HG02642 (cell line): ENCODE data around the gene MAP4K1.
A peak's percentile ranks its signal among the peaks of the same experiment; 100 is the strongest.
"Not testable (repeated sequence)": the region's sequence is repeated elsewhere in the genome, so short reads cannot be mapped to it uniquely, and the experiment has no call there.

Experiments
- ATAC-seq: cut with Tn5 transposase; IDR thresholded peaks from one replicate; pipeline ENCODE4 v1.9.1; 2021; ENCODE audit warnings: mild to moderate bottlenecking; ENCODE audit not compliant: unreplicated experiment, poor library complexity

Gene MAP4K1

GRCh38 chr19:38579304-38579703, 38.4 kb downstream of the MAP4K1 start:
- ATAC-seq = not testable (repeated sequence)

GRCh38 chr19:38577826-38578225, 39.9 kb downstream of the MAP4K1 start:
- ATAC-seq = no peak

- no peak for ATAC-seq
Measured at GRCh38 chr19:38571682-38572081, 46.1 kb downstream of the MAP4K1 start.

GRCh38 chr19:38569368-38569983, 48.3 kb downstream of the MAP4K1 start:
- ATAC-seq = no peak

- ATAC-seq = no peak
Measured at GRCh38 chr19:38565691-38566105, 52.1 kb downstream of the MAP4K1 start.

- no peak for ATAC-seq
Measured at GRCh38 chr19:38564981-38565690, 52.6 kb downstream of the MAP4K1 start.

- no peak for ATAC-seq
Measured at GRCh38 chr19:38563475-38563874, 54.3 kb downstream of the MAP4K1 start.

GRCh38 chr19:38562096-38562495, 55.7 kb downstream of the MAP4K1 start:
- no peak for ATAC-seq

GRCh38 chr19:38561658-38562057, 56.1 kb downstream of the MAP4K1 start:
- ATAC-seq = no peak

GRCh38 chr19:38561053-38561606, 56.6 kb downstream of the MAP4K1 start:
- no peak for ATAC-seq

GRCh38 chr19:38559428-38560401, 58.0 kb downstream of the MAP4K1 start:
- ATAC-seq = peak; percentile 68

GRCh38 chr19:38558933-38559332, 58.8 kb downstream of the MAP4K1 start:
- ATAC-seq = not testable (repeated sequence)

GRCh38 chr19:38557205-38557799, 60.5 kb downstream of the MAP4K1 start:
- peak; percentile 49 for ATAC-seq

GRCh38 chr19:38556521-38557174, 61.1 kb downstream of the MAP4K1 start:
- no peak for ATAC-seq

- ATAC-seq = no peak
Measured at GRCh38 chr19:38555200-38555599, 62.6 kb downstream of the MAP4K1 start.

- ATAC-seq = no peak
Measured at GRCh38 chr19:38554676-38555141, 63.0 kb downstream of the MAP4K1 start.

GRCh38 chr19:38553239-38553638, 64.5 kb downstream of the MAP4K1 start:
- ATAC-seq = not testable (repeated sequence)

GRCh38 chr19:38551450-38551813, 66.3 kb downstream of the MAP4K1 start:
- peak; percentile 63 for ATAC-seq

- ATAC-seq = no peak
Measured at GRCh38 chr19:38550376-38550775, 67.4 kb downstream of the MAP4K1 start.

- no peak for ATAC-seq
Measured at GRCh38 chr19:38549942-38550341, 67.8 kb downstream of the MAP4K1 start.
